ENCODE data around the gene SNX21. TPM values are rescaled to one million over a fixed set of nuclear protein-coding genes. Genes with fewer than 3 reads are reported as not detected.
A peak's percentile ranks its signal among the peaks of the same experiment; 100 is the strongest.

Gene SNX21
- total RNA-seq, 4 donors from 2014 or later: 54.0 to 78.5 (median 63.5) TPM

DNA sequence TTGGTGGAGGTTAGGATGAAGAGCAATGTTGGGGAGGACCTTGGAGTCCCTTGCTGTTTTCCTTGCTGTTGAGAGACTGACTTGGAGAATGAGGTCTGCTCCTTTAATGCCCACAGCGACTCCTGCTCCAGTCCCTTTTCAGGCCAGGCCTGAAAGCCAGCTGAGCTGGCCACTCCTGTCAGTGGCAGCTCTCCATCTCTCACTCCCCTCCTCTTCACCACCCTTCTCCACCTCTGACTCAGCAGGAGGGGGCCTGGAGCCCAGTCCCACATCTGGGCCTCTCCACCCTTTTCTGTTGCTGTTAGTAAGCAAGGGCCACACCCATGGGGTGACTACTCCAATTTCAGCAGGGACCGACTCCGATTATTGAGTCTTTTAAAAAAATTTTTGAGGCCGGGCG, 2.2 kb downstream of the SNX21 start:
- no peak for TF ChIP-seq POLR2A (IDR thresholded peaks at IDR 0.05; ENCODE audit: low read depth)
- TF ChIP-seq EP300 (IDR thresholded peaks at IDR 0.05): no peak
- TF ChIP-seq, protein P1, sequence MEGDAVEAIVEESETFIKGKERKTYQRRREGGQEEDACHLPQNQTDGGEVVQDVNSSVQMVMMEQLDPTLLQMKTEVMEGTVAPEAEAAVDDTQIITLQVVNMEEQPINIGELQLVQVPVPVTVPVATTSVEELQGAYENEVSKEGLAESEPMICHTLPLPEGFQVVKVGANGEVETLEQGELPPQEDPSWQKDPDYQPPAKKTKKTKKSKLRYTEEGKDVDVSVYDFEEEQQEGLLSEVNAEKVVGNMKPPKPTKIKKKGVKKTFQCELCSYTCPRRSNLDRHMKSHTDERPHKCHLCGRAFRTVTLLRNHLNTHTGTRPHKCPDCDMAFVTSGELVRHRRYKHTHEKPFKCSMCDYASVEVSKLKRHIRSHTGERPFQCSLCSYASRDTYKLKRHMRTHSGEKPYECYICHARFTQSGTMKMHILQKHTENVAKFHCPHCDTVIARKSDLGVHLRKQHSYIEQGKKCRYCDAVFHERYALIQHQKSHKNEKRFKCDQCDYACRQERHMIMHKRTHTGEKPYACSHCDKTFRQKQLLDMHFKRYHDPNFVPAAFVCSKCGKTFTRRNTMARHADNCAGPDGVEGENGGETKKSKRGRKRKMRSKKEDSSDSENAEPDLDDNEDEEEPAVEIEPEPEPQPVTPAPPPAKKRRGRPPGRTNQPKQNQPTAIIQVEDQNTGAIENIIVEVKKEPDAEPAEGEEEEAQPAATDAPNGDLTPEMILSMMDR (IDR thresholded peaks at IDR 0.05): no peak
- peak; percentile 34 to 50 for TF ChIP-seq POLR2AphosphoS5 (IDR thresholded peaks at IDR 0.05)
- DNase-seq (ENCODE audit: extremely low spot score): no peak
- peaks cover 32 to 62% (median 53%) of the 10 kb centered on the region in 4 donors for H3K4me1 ChIP-seq
- peak overlapping the region; percentile 73 to 95 (median 80) for H3K4me3 ChIP-seq
- peaks cover 6 to 42% (median 26%) of the 10 kb centered on the region in 4 donors for H3K36me3 ChIP-seq
- H3K27me3 ChIP-seq: no peaks in the 10 kb centered on the region
- WGBS: 75% methylated on average over 5 of the region's 5 CpGs
- intact Hi-C loops (cut with DNase I): no loop called here
- H3K9me3 ChIP-seq: peaks cover 0 to 2% (median 0%) of the 10 kb centered on the region in 4 donors
- peak overlapping the region; percentile 96 to 100 (median 97) for H3K27ac ChIP-seq (replicated peaks in 1 of 4)

DNA sequence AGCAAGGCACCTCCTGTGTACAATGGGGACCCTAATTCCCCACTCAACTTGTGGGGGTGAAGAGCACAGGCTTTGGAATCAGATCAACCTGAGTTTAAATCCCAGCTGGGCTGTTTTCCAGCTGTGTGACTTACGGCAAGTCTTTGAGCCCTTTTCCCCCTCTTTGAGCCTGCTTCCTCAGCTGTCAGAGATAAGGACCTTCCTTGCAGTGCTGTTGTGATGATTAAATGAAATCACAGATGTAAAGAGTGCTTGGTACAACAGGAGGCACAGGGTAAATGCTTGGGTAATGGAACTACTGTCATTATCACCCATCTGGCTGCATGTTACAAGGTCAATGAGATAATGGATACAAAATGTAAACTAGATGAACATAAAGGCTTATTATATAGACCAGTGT, 3.2 kb downstream of the SNX21 start:
- Histone ChIP-seq H3K4me3 (peak overlapping the region in 2 of 4 donors; percentile 0 to 42), H3K27me3 (no peaks in the 10 kb centered on the region), H3K9me3 (peaks cover 0 to 2% (median 0%) of the 10 kb centered on the region in 4 donors), H3K36me3 (peaks cover 11 to 52% (median 37%) of the 10 kb centered on the region in 4 donors), H3K4me1 (peaks cover 35 to 70% (median 61%) of the 10 kb centered on the region in 4 donors), H3K27ac (replicated peaks in 1 of 4) (peak overlapping the region in 3 of 4 donors; percentile 96 to 100 (median 98))
- 27% methylated on average over 1 of the region's 1 CpG for WGBS
- no peak for DNase-seq (ENCODE audit: extremely low spot score)
- intact Hi-C loops (cut with DNase I): no loop called here
- TF ChIP-seq, protein P1 (IDR thresholded peaks at IDR 0.05): no peak
- TF ChIP-seq EP300 (IDR thresholded peaks at IDR 0.05) (no peak), POLR2AphosphoS5 (IDR thresholded peaks at IDR 0.05) (no peak), POLR2A (IDR thresholded peaks at IDR 0.05; ENCODE audit: low read depth) (no peak)

DNA sequence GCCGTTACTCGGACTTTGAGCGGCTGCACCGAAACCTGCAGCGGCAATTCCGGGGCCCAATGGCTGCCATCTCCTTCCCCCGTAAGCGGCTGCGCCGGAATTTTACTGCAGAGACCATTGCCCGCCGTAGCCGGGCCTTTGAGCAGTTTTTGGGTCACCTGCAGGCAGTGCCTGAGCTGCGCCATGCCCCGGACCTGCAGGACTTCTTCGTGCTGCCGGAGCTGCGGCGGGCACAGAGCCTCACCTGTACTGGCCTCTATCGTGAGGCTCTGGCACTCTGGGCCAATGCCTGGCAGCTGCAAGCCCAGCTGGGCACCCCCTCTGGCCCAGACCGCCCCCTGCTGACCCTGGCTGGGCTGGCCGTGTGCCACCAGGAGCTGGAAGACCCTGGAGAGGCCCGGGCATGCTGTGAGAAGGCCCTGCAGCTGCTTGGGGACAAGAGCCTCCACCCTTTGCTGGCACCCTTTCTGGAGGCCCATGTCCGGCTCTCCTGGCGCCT, 7.2 kb downstream of the SNX21 start:
- Histone ChIP-seq H3K27me3 (no peaks in the 10 kb centered on the region), H3K9me3 (no peaks in the 10 kb centered on the region), H3K36me3 (peaks cover 25 to 90% (median 71%) of the 10 kb centered on the region in 4 donors), H3K27ac (replicated peaks in 1 of 4) (peak overlapping the region; percentile 50 to 70 (median 65)), H3K4me1 (peaks cover 27 to 69% (median 54%) of the 10 kb centered on the region in 4 donors), H3K4me3 (no peak overlapping the region)
- DNase-seq (ENCODE audit: extremely low spot score): no peak
- no peak for TF ChIP-seq EP300 (IDR thresholded peaks at IDR 0.05)
- TF ChIP-seq, protein P1 (IDR thresholded peaks at IDR 0.05): no peak
- no peak for TF ChIP-seq POLR2AphosphoS5 (IDR thresholded peaks at IDR 0.05)
- no peak for TF ChIP-seq POLR2A (IDR thresholded peaks at IDR 0.05; ENCODE audit: low read depth)
- intact Hi-C loops (cut with DNase I): no loop called here
- WGBS: 70% methylated on average over 4 of the region's 25 CpGs

DNA sequence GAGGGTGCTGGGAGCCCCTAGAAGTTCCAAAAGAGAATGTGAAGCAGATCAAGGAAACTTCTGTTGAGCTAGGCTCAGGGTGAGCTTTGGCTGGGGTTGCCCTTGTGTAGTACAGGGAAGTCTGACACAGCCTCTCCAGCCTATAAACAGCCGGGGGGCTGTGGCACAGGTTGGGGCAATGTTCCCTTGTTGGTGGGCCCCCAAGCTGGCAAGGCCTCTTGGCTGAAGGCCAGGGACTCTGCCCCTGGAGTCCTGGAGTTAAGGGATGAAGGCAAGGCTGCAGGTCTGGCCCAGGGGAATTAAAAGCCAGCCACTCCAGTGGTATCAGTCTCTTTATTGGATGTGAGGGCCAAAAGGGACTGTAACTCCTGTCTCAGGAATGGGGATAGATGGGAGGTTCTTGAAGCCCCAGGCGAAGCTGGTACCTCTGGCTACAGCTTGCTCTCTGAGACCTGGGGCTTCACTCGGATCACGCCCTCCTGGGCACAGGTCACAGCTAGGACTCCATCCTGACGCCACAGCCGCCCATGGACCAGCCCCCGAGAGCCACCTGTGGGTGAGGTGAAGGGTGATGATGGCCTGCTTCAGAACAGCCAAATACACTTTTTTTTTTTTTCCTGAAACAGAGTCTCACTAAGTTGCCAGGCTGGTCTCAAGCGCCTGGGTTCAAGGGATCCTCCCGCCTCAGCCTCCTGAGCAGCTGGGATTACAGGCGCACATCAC, 8.0 kb downstream of the SNX21 start:
- TF ChIP-seq POLR2AphosphoS5 (IDR thresholded peaks at IDR 0.05) (no peak), EP300 (IDR thresholded peaks at IDR 0.05) (no peak)
- TF ChIP-seq, protein P1 (IDR thresholded peaks at IDR 0.05): no peak
- peak overlapping the region; percentile 50 to 70 (median 65) for H3K27ac ChIP-seq (replicated peaks in 1 of 4)
- no peaks in the 10 kb centered on the region for H3K9me3 ChIP-seq
- peaks cover 22 to 65% (median 46%) of the 10 kb centered on the region in 4 donors for H3K4me1 ChIP-seq
- WGBS: 85% methylated on average over 9 of the region's 10 CpGs
- H3K27me3 ChIP-seq: no peaks in the 10 kb centered on the region
- H3K4me3 ChIP-seq: no peak overlapping the region
- DNase-seq (ENCODE audit: extremely low spot score): no peak
- intact Hi-C loops (cut with DNase I): no loop called here
- peaks cover 32 to 96% (median 78%) of the 10 kb centered on the region in 4 donors for H3K36me3 ChIP-seq
